GM23248 (cell line): ENCODE data around the gene PIANP. TPM values are rescaled to one million over a fixed set of nuclear protein-coding genes. Genes with fewer than 3 reads are reported as not detected.

Source experiments
- DNase-seq: peaks from one replicate; pipeline ENCODE4 v3.0.0-alpha.2; 2015
- H2AFZ ChIP-seq: fragments of 200-600 bp; sonication (generic); 2 replicates; pipeline ENCODE4 v1.6.1; 2016; ENCODE audit warnings: antibody characterized with exemption
- H3F3A ChIP-seq: fragments of 200-600 bp; sonication (generic); 2 replicates; pipeline ENCODE4 v1.6.1; 2016; ENCODE audit warnings: mild to moderate bottlenecking, antibody characterized with exemption, mixed run types; ENCODE audit not compliant: insufficient read depth
- H3K27ac ChIP-seq: fragments of 200-600 bp; sonication (generic); 2 replicates; pipeline ENCODE4 v1.5.1; 2016; ENCODE audit warnings: mild to moderate bottlenecking
- H3K27me3 ChIP-seq: fragments of 200-600 bp; sonication (generic); replicated peaks from 2 replicates; pipeline ENCODE4 v1.6.1; 2016; ENCODE audit warnings: mild to moderate bottlenecking; ENCODE audit not compliant: insufficient read depth
- H3K36me3 ChIP-seq: fragments of 200-600 bp; sonication (generic); 2 replicates; pipeline ENCODE4 v1.6.1; 2016; ENCODE audit warnings: low read depth, mild to moderate bottlenecking
- H3K4me1 ChIP-seq: fragments of 200-600 bp; sonication (generic); 2 replicates; pipeline ENCODE4 v1.6.1; 2016; ENCODE audit warnings: mild to moderate bottlenecking; ENCODE audit not compliant: insufficient read depth
- H3K4me2 ChIP-seq: fragments of 200-600 bp; sonication (generic); one replicate; pipeline ENCODE4 v1.6.1; 2016; ENCODE audit warnings: mild to moderate bottlenecking; ENCODE audit not compliant: unreplicated experiment
- H3K4me3 ChIP-seq: fragments of 200-600 bp; sonication (generic); 2 replicates; pipeline ENCODE4 v1.5.1; 2016; ENCODE audit warnings: mild to moderate bottlenecking
- H3K79me2 ChIP-seq: fragments of 200-600 bp; sonication (generic); 2 replicates; pipeline ENCODE4 v1.6.1; 2016; ENCODE audit warnings: mild to moderate bottlenecking; ENCODE audit not compliant: insufficient read depth
- H3K9ac ChIP-seq: fragments of 200-600 bp; sonication (generic); 2 replicates; pipeline ENCODE4 v1.6.1; 2016; ENCODE audit warnings: mild to moderate bottlenecking
- H3K9me2 ChIP-seq: fragments of 200-600 bp; sonication (generic); 2 replicates; pipeline ENCODE4 v1.6.1; 2016; ENCODE audit warnings: mixed run types, mild to moderate bottlenecking, moderate library complexity; ENCODE audit not compliant: insufficient read depth
- H3K9me3 ChIP-seq: fragments of 200-600 bp; sonication (generic); one replicate; pipeline ENCODE4 v1.6.1; 2017; ENCODE audit warnings: low read depth
- H4K20me1 ChIP-seq: fragments of 200-600 bp; sonication (generic); 2 replicates; pipeline ENCODE4 v1.6.0; 2016; ENCODE audit not compliant: insufficient read depth
- EZH2 ChIP-seq: fragments of 200-600 bp; sonication (generic); IDR thresholded peaks from 2 replicates; pipeline ENCODE4 v1.6.1; 2018; ENCODE audit warnings: antibody characterized with exemption, mild to moderate bottlenecking; ENCODE audit not compliant: insufficient read depth, poor library complexity, severe bottlenecking
- EZH2phosphoT487 ChIP-seq: fragments of 200-600 bp; sonication (generic); IDR thresholded peaks from 2 replicates; pipeline ENCODE4 v1.6.1; 2018; ENCODE audit warnings: antibody characterized with exemption, moderate library complexity, mild to moderate bottlenecking, low read depth; ENCODE audit not compliant: insufficient read depth
- WGBS, 2 experiments: methylation state at CpG; one replicate each; pipeline ENCODE4 v1.1.6; 2015 to 2017; ENCODE audit warnings: low lambda C conversion rate in 2 of 2, low coverage in 1 of 2; ENCODE audit errors: missing lambda C conversion rate in 2 of 2; 5-methylcytosine and 5-hydroxymethylcytosine counted together
- in situ Hi-C: fragments of 300-500 bp; cut with MboI; formaldehyde crosslinking; loops from 2 replicates; pipeline ENCODE4 v1.15.0; 2020
- polyA plus RNA-seq: library from polyadenylated mRNA; unstranded; fragments of >200 nt; fragmentation: Nextera tagmentation; extraction: Ambion mirVana; gene quantifications from 2 replicates; pipeline ENCODE4 v1.2.1, GENCODE V29; 2016
- total RNA-seq: library from RNA; depleted of rRNA; stranded (reverse); fragments of >200 nt; shearing (Covaris generic); gene quantifications from 2 replicates; pipeline ENCODE4 v1.2.3, GENCODE V29; 2014

The PIANP gene
- total and polyA plus RNA-seq, 2 experiments from 2014 or later: 0.11 to 0.60 TPM

GRCh38 chr12:6734506-6735387, 34.1 kb upstream of the PIANP start:
- no peak for TF ChIP-seq EZH2phosphoT487
- no peak for TF ChIP-seq EZH2
- in situ Hi-C loops: no loop called here
- WGBS, 2 experiments: 83 to 85% methylated on average over 10 of the region's 10 CpGs
- H3K9ac ChIP-seq: no peak overlapping the region
- no peak overlapping the region for H3K4me3 ChIP-seq
- H3K4me1 ChIP-seq: peaks cover 7% of the 10 kb centered on the region
- H3K9me2 ChIP-seq: no peaks in the 10 kb centered on the region
- no peak overlapping the region for H3K4me2 ChIP-seq
- H4K20me1 ChIP-seq: no peaks in the 10 kb centered on the region
- H2AFZ ChIP-seq: no peak overlapping the region
- no peak overlapping the region for H3K27ac ChIP-seq
- peaks cover 29% of the 10 kb centered on the region for H3F3A ChIP-seq
- no peak for DNase-seq
- H3K36me3 ChIP-seq: no peaks in the 10 kb centered on the region; the same call in 1 of the 2 replicates
- no peaks in the 10 kb centered on the region for H3K27me3 ChIP-seq
- no peaks in the 10 kb centered on the region for H3K9me3 ChIP-seq
- H3K79me2 ChIP-seq: no peaks in the 10 kb centered on the region

- WGBS, 2 experiments: 89 to 90% methylated on average over 8 of the region's 8 CpGs
- Histone ChIP-seq H3F3A (peaks cover 15% of the 10 kb centered on the region), H4K20me1 (no peaks in the 10 kb centered on the region), H3K27ac (no peak overlapping the region), H3K4me1 (peaks cover 4% of the 10 kb centered on the region), H3K27me3 (no peaks in the 10 kb centered on the region), H3K9ac (no peak overlapping the region), H3K4me2 (no peak overlapping the region), H3K9me3 (no peaks in the 10 kb centered on the region), H2AFZ (no peak overlapping the region), H3K4me3 (no peak overlapping the region), H3K79me2 (peaks cover 15% of the 10 kb centered on the region), H3K36me3 (peaks cover 9% of the 10 kb centered on the region; the same call in 1 of the 2 replicates), H3K9me2 (no peaks in the 10 kb centered on the region)
- DNase-seq: no peak
- in situ Hi-C loops: no loop called here
- no peak for TF ChIP-seq EZH2
- TF ChIP-seq EZH2phosphoT487: no peak
Observed at GRCh38 chr12:6730169-6730568, 29.6 kb upstream of the PIANP start.

DNA sequence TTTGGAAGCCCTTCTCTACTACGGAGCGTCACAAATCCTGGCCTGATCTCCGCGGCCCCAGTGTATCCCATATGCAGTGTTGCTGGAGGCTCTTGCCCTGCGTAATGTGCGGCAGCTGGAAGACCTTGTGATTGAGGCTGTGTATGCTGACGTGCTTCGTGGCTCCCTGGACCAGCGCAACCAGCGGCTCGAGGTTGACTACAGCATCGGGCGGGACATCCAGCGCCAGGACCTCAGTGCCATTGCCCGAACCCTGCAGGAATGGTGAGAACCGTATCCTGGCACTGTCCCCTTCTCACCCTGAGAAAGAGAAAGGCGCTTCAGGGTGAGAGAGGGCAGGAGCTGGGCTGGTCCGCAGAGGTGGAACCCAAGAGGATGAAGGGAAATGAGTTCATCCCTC, 28.6 kb upstream of the PIANP start:
- no peak overlapping the region for H3K4me3 ChIP-seq
- H3K36me3 ChIP-seq: peaks cover 9% of the 10 kb centered on the region; the same call in 1 of the 2 replicates
- in situ Hi-C loops: no loop called here
- H3K27ac ChIP-seq: no peak overlapping the region
- peaks cover 10% of the 10 kb centered on the region for H3K4me1 ChIP-seq
- H3K9me2 ChIP-seq: no peaks in the 10 kb centered on the region
- H3K9me3 ChIP-seq: no peaks in the 10 kb centered on the region
- no peaks in the 10 kb centered on the region for H3K27me3 ChIP-seq
- no peak overlapping the region for H3K9ac ChIP-seq
- no peaks in the 10 kb centered on the region for H4K20me1 ChIP-seq
- TF ChIP-seq EZH2 (no peak), EZH2phosphoT487 (no peak)
- H3K79me2 ChIP-seq: peaks cover 24% of the 10 kb centered on the region
- WGBS, 2 experiments: 95% methylated on average over 18 of the region's 18 CpGs
- no peak overlapping the region for H3K4me2 ChIP-seq
- H2AFZ ChIP-seq: no peak overlapping the region
- H3F3A ChIP-seq: peaks cover 5% of the 10 kb centered on the region; the same call in 1 of the 2 replicates
- DNase-seq: no peak

- no peaks in the 10 kb centered on the region for H4K20me1 ChIP-seq
- no peaks in the 10 kb centered on the region for H3K27me3 ChIP-seq
- H3K27ac ChIP-seq: no peak overlapping the region
- no peak overlapping the region for H3K9ac ChIP-seq
- peak overlapping the region; percentile 99 for H3K4me2 ChIP-seq
- no peaks in the 10 kb centered on the region for H3K9me3 ChIP-seq
- H3K4me3 ChIP-seq: peak overlapping the region; percentile 79; the same call in 1 of the 2 replicates
- H2AFZ ChIP-seq: no peak overlapping the region
- peaks cover 10% of the 10 kb centered on the region for H3K4me1 ChIP-seq
- H3K79me2 ChIP-seq: peaks cover 24% of the 10 kb centered on the region
- TF ChIP-seq EZH2 (no peak), EZH2phosphoT487 (no peak)
- 84 to 88% methylated on average over 7 of the region's 7 CpGs for WGBS, 2 experiments
- DNase-seq: no peak
- in situ Hi-C loops: no loop called here
- peaks cover 10% of the 10 kb centered on the region; the same call in 1 of the 2 replicates for H3F3A ChIP-seq
- peaks cover 9% of the 10 kb centered on the region; the same call in 1 of the 2 replicates for H3K36me3 ChIP-seq
- no peaks in the 10 kb centered on the region for H3K9me2 ChIP-seq
Observed at GRCh38 chr12:6725350-6725749, 24.7 kb upstream of the PIANP start.
